GM19455 (cell line): Measurements from ENCODE around the gene LCORL.
"Not testable (repeated sequence)": the region's sequence is repeated elsewhere in the genome, so short reads cannot be mapped to it uniquely, and the experiment has no call there.

Experiments
- ATAC-seq: cut with Tn5 transposase; IDR thresholded peaks from one replicate; pipeline ENCODE4 v1.9.1; 2021; ENCODE audit not compliant: unreplicated experiment

LCORL gene

GRCh38 chr4:18021720-18022571 lies at the start of gene LCORL:
Gene LCORL (minus strand): TSS chr4:18021755. CDS start chr4:18021751, 4 bp downstream.
- peak; percentile 78 for ATAC-seq

- ATAC-seq, result no peak
These were observed 48.3 kb upstream of the LCORL start for GRCh38 chr4:18069810-18070209.

GRCh38 chr4:18067031-18067430 lies 45.5 kb upstream of the LCORL start:
- no peak for ATAC-seq

- no peak for ATAC-seq
These were observed 41.5 kb upstream of the LCORL start for GRCh38 chr4:18063079-18063478.

- peak; percentile 56 for ATAC-seq
These were observed 36.4 kb upstream of the LCORL start for GRCh38 chr4:18057821-18058533.

- no peak for ATAC-seq
These were observed 34.5 kb upstream of the LCORL start for GRCh38 chr4:18056030-18056429.

GRCh38 chr4:18052158-18052557 lies 30.6 kb upstream of the LCORL start:
- ATAC-seq, result no peak

GRCh38 chr4:18051281-18051680 lies 29.7 kb upstream of the LCORL start:
- ATAC-seq, result no peak

GRCh38 chr4:18050448-18050847 lies 28.9 kb upstream of the LCORL start:
- ATAC-seq, result no peak

GRCh38 chr4:18049446-18049845 lies 27.9 kb upstream of the LCORL start:
- ATAC-seq, result no peak

- ATAC-seq, result no peak
These were observed 21.2 kb upstream of the LCORL start for GRCh38 chr4:18042754-18043153.

- ATAC-seq, result no peak
These were observed 20.5 kb upstream of the LCORL start for GRCh38 chr4:18042012-18042411.

- no peak for ATAC-seq
These were observed 19.6 kb upstream of the LCORL start for GRCh38 chr4:18041114-18041513.

- ATAC-seq, result no peak
These were observed 17.6 kb upstream of the LCORL start for GRCh38 chr4:18039113-18039512.

- ATAC-seq, result not testable (repeated sequence)
These were observed 14.8 kb upstream of the LCORL start for GRCh38 chr4:18036369-18036768.

GRCh38 chr4:18034099-18034498 lies 12.5 kb upstream of the LCORL start:
- no peak for ATAC-seq

- ATAC-seq, result no peak
These were observed 11.8 kb upstream of the LCORL start for GRCh38 chr4:18033111-18034085.

- no peak for ATAC-seq
These were observed 3.7 kb upstream of the LCORL start for GRCh38 chr4:18025288-18025687.

GRCh38 chr4:18022572-18023050 lies 1.1 kb upstream of the LCORL start:
- ATAC-seq, result no peak

- ATAC-seq, result peak; percentile 19
These were observed 160 bp downstream of the LCORL start for GRCh38 chr4:18021470-18021719.
